DMS 273 treated with DMSO at 0.1 percent for 48 hours (cell line): ENCODE data around the gene ITPR1.

ENCODE experiments used
- DNase-seq: peaks from one replicate; lab custom pipeline; 2025; lab: John Stamatoyannopoulos, UW

Gene ITPR1

GRCh38 chr3:4491855-4492207 lies 1.3 kb upstream of the ITPR1 start:
- DNase-seq, result no peak

- peak; percentile 5 for DNase-seq
Measured at GRCh38 chr3:4492208-4493013, 737 bp upstream of the ITPR1 start.

DNA sequence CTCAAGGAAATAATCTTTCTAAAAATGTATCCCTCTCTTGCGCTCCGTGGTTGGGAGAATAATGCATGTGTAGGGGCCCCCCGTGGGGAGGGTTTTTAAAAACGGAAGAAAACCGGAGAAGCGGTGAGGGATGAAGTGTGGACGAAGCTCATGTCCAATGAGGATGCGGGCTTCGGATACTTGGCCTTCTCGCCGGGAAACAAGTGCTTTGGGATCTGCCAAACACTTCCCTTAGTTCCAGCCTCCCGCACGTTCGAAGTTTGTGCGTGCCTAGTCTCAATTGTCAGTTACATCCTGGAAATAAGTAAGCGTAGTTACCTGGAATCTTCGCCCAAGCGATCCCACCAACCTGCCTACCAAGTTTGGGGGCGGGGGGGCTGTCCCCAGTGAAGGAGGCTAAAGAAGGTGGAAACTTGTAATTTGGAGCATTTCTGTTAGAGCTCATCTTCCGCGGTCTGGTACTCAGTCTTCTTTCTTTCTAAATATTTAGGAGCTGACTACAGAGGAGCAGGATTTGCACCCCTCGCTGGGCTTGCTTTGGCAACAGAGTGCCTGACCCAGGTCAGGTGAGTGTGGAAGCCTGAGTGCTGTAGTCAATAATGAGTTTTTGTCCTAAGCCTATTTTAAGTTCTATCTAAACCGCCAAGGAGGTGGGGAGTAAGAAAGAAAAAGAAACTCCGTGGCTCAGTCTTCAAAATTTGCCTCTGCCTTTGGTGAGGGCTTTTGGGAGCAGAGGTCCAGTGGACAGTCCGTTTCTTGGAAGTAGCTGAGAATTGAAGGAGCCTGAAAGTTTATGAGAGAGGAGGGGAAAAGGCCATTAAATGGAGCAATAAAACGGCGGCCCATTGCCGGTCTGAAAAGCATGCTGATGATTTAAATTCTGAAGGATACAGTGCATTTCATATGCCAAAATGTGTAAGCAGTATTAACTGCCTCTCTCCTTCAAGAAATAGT lies 1.1 kb downstream of the ITPR1 start:
- DNase-seq, result no peak

GRCh38 chr3:4494895-4495264 lies 1.7 kb downstream of the ITPR1 start:
- DNase-seq, result no peak

DNA sequence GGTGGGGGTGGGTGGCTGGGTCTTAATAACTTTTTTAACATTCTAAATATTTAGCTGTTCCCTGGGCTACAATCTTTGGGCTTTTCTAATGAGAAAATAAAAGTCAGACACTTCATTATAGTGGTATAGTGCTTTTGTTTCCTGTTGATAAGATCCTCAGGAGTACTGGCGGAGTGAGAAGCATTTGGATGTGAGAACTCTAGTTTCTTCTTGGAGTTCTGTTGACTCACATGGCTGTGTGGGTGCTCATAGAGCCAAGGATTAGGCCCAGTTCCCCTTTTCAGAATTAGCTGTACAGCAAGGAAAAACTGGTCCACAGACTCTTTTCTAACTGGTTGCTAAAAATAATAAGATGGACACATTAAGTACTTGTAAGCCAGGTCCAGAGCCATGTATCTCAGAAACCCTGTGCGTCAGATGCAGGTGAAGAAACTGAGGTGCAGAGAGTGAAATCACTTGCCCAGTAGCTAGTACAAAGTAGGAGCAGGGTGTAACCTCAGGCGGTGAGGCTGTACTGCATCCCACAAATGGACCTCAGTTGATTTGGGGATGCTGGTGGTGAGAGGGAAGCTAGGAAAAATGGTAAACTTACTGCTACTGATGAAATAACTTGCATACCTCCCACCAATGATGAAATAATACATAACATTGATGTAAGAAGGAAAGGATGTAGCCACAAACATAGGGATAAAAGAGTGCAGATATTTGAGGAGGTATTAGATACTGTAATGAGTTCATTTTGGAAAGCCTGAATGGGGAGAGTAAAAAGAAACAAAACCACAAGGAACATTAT lies 2.3 kb downstream of the ITPR1 start:
- DNase-seq, result no peak

DNA sequence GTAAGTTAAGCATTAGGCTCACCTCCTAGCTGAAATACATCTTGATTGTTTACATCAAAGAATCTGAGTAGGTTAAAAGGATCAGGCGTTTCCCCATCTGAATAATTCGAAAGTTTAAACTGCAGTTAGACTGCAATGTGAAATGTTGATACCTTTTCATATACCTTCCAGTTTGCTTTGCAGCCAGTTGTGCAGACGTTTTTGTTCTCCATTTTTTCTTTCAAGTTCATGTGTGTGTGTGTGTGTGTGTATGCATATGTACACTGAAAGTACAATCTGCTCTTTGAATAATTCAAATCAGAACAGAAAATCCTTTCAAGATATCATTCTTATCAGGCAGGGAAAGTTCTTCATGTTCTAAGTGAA lies 2.9 kb downstream of the ITPR1 start:
- no peak for DNase-seq

DNA sequence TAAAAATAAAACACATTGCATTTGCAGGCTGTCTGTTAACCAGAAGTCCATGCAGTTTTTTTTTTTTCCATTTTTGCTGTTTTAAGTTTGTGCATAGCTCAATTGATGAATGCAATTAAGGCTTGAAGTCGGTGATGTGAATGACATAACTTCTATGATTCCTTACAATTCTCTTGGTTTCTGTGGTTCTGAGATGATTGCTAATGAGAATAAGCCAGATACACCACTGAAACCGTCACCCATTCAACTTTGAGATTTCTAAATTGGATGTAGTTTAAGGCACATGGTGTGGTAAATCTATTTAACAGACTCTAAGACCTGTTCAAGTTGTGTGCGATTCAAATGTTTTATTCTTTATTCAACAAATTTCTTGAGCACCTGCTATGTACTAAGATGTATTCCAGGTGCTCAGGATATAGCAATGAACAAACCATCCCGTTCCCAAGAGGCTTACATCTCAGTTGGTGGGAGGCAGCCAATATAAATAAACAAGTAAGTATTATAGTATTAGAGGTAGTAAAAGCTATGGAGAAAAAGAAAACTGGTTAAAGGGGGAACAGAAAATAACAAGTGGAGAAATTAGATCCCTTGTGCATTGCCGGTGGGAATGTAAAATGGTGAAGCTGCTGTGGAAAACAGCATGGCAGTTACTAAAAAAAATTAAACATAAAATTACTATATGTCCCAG lies 4.0 kb downstream of the ITPR1 start:
- no peak for DNase-seq

GRCh38 chr3:4497843-4498324 lies 4.7 kb downstream of the ITPR1 start:
- no peak for DNase-seq

DNA sequence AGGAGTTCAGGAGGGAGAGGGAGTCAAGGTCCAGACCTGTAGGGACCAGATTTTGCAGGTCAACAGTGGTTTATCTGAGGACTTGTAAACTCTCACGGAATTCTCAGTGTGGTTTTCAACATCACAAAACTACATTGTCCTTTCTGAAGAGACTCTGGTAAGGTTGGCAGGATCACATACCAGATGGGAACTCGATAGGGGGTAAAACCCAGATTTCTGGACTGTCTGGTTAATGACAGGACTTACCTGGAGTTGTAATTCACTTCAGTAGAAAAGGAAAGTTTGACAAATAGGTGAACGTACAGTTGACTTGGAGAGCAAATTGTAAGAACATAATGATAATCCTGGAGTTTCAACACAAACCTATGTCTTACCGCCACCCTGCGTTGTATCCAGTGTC lies 5.3 kb downstream of the ITPR1 start:
- DNase-seq, result no peak

- no peak for DNase-seq
Measured at GRCh38 chr3:4501437-4501836, 8.3 kb downstream of the ITPR1 start.

GRCh38 chr3:4501927-4502326 lies 8.8 kb downstream of the ITPR1 start:
- DNase-seq, result no peak

GRCh38 chr3:4503050-4503449 lies 9.9 kb downstream of the ITPR1 start:
- no peak for DNase-seq

DNA sequence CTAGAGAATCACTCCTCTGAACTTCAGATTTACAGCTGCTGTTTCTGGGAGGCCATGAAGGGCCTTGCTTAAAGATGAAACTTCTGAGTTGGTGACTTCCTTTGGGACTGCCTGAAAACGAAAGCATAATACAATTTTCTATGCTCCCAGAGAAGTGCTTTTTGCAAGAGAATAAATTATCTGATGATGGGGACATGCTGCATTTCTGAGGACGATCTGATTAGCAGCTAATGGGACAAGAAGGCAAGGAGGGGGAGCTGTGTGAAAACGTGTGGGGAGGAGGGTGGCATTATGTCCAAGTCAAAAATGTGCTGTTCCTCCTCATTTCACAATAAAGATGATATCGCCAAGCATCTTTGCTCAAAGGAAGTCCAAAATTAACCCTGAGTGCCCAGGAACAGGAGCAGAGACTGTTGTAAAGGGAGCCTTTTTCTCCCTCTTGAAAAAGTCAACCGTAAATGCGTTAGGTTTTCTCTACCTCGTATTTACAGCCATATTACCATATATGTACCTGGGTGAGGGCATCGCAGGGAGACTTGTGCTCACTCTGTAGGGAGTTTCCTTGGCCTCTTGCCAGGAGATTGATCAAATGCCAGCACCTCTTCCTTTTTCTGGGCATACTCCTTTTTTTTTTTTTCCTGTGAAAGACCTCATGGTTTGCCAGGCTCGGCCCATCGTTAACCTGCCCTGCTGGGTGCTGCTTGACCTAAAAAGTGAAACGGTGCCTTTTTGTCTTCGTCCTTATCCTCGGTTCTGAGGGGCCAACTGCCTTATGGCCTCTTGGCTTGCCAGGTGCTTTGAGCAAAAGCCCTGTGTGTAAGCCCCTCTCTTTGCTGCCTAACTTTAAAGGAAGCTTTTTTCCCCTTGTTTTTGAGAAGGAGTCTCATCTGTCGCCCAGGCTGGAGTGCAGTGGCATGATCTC lies 11.5 kb downstream of the ITPR1 start:
- peak; percentile 2 for DNase-seq

DNA sequence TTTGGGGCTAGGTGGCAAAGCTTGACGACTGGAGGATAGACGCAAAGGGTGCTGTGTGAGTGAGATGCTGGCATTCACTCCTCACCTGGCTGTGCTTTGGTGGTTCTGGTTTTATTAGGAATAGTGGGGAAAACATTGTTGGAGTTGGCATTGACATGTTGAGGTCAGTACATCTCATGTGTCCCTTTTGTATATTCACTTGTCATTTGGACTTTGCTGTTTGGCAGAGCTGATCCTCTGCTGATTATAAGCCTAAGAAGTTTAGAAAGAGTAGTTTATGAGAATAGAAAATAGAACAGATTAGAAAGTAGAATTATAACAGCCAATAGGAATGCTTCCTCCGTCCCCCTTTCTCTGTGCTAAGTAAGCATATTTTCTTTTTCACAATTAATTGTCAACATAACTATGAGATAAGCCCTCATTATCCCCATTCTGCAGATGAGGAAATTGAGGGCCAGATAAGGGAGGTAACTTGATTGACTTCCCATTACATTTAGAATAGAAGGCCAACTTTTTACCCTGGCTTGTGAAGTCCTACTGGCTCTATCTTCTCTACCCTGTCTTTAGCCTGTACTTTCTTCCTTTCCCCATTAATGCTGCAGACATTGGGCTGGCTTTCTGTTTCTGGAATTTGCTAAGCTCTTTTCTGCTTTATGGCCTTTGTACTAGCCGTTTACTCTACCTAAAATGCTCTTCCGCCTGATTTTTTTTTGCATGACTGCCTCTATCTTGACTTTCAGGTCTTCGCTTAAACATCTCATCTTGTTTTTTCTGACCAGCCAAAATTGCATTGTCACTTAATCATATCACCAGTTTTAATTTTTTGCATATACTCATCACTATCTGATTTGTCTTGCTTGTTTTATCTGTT lies 12.8 kb downstream of the ITPR1 start:
- DNase-seq, result no peak

- DNase-seq, result no peak
Measured at GRCh38 chr3:4506559-4507023, 13.4 kb downstream of the ITPR1 start.

GRCh38 chr3:4507024-4507596 lies 14.0 kb downstream of the ITPR1 start:
- no peak for DNase-seq

DNA sequence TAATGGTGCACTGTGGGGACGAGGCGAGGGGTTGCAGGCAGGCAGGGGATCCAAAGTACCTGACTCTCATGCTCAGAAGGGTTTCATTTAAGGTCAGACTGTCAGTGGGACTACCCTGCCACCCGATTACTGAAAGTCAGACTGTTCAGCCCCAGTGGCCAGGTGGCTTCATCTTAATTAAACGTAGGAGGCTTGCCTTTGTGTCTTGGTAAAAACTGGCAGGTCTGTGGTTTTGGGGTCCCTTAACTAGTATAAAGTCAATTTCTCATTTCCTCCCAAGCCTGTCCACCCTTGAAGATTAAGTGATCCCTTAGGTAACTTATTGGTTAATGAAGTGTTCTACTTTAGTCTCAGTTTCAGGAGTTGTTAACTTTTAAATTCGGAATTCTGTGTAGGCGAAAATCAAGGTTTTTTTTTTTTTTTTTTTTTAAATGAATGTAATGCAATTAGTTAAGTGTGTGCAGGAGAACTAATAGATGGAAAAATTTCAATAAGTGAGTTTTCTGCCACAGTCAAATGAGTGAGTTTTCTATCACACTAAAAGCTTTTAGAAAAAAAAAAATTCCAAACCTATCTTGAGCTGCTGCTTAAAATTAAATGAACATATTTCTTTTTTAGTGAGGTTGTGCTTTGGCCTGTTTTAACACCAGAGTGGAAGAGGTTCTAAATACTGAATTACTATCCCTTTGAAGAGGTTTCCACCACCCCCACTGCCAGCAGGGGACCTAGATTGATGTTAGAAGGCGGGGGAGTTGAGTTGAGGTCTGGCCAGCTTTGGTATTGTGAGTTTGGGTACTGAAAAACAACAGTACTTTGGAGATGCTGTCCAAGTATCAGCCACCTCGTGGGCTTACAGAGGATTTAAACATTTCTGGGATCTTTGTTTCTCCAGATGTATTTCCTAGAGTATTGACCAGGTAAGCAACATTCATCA lies 15.2 kb downstream of the ITPR1 start:
- DNase-seq, result no peak

DNA sequence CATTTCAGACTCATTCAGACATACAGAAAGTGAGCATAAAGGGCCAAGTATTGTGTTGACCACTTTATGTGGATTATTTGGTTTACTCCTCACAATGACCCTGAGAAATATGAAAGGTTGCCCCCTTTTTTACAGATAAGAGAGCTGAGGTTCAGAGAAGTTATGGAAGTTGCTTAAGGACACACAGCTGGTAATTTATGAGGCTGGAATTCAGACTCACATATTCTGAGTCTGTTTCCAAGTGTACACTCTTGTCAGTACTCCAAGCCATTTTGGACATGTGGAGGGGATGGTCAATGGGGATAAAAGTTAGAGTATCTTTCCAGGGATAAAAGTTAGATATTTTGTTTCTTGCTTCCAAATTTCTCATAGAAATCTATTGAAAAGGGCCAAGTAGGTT lies 15.9 kb downstream of the ITPR1 start:
- no peak for DNase-seq
